Stimulated activated CD8-positive, alpha-beta memory T cell treated with anti-CD3 and anti-CD28 coated beads, Interleukin-15, amount 100 ng/mL, for 24 hours (primary cell): Measurements from ENCODE around the gene TMEM185A.
"Not testable (repeated sequence)": the region's sequence is repeated elsewhere in the genome, so short reads cannot be mapped to it uniquely, and the experiment has no call there.

Experiments
- DNase-seq: peaks from one replicate; pipeline ENCODE4 v3.0.0-alpha.2; 2020; ENCODE audit warnings: low read depth

TMEM185A gene

DNA sequence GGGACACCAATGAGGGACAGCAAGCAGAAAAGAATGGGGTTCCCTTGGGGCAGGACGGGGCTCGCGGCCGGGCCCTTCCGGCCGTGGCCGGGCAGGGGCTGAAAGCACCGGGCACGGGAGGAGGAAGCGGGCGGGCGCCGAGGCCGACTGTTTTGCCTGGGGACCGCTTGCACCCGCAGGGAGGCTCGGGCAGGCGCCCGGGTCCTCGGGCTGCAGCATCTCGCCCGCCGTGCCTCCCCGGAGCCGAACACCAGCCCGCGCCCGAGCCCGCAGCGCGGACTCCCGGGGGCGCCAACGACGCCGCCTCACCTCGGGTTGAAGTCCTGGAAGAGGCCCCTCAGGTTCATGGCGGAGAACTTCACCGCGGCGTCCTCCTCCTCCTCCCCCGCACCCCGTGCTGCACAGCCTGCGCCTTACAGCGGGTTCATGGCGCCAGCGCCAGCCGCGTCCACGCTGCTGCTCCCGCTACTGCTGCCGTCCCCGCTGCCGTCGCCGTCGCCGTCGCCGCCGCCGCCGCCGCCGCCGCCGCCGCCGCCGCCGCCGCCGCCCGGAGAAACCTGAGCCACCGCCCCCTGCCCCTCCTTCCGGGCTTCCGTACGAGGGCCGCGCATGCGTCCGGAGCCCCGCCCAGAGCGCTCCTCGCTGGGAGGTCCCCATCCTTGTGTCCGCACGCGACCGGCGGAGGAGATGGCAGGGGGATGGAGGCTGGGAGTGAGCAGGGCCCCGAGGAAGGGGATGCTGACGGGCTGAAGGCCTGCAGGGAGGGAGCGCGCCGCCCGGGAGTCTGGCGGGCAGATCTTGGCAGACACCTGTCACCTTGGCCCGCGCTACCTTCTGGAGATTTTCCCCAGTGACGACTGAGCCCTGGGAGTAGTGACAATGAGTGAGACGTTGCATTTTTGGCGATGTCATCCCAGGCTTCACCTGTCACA lies at the start of gene TMEM185A:
Gene TMEM185A, minus strand, starts transcription at position 559 of the 932 bp plus-strand sequence. Its CDS starts 212 bp downstream, at position 347.
- peak; percentile 41 for DNase-seq

DNA sequence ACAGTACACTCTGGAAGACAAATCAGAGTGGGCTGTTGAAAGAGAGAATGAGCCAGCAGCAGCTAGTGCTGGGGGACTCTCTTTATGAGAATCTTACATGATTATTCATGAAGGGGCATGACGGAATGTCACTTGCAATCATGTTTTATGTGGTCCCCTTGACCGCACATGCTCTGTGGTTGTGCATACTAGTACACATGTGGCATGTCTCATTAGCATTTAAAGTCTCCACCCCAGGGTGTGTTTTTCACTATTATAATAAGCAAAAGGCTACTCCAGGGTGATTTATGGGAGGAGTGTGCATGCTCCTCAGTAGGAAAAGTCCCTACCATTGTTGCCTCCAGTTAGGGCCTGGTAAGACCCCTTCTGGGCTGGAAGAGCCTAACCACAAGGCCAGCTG lies 49.6 kb upstream of the TMEM185A start:
- DNase-seq: no peak

DNA sequence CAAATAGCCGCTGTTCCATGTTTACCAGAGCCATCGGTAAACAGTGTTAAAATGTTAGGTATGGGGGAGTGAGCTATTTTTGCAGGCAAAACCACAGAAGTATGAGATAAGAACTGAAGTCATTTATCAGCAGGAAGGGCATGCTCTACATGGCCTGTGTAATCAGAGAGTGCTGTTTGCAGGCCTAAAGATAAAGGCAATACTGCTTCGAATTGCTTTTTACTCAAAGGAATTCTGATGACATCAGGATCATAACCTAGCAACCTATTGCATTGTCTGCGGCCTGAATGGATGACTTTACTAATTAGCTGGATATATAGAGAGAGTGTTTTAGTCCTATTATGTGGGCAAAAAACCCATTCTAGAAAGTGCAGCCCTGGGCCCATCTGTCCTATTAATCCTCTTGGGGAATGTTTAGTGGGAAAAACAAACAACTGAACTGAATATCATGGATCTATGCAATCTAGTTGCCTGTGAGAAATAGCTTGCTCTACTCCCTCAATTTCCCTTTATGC lies 47.6 kb upstream of the TMEM185A start:
- DNase-seq: not testable (repeated sequence)

DNA sequence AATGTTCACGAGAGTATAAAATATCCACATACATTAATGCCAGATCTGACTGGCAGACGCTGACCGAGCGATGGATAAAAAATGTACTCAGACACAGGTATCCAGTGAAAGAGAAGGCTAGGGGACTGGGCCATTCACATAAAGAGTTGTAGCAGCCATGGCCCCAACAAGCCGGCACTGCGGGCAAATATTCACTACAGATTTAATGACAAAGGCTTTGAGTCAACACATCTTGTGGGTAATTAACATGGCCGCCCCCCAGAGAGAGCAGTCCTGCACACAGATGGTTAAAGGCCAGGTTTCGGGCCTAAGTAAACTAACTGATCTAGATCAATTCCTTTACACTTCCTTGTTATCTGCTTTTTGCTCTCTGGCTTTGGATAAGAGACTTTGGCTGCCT lies 44.0 kb upstream of the TMEM185A start:
- DNase-seq: not testable (repeated sequence)

DNA sequence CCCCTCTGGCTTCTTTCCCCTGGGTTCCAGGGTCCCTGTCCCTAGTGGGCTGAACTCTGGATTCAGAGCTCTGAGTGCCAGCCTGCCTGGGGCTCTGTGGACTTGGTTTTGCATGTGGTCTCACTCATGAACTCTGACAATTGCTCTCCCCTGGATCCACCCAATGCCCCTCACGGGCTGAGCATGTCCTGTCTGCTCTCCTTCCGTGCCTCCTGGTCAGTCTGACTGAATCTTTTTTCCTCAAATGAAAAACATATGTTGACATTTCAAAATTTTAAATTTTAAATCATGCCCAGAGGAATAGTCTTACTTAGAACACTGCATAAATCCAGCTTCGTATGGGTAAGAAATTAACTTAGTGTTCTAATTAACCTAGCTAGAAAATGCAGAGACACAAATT lies 43.5 kb upstream of the TMEM185A start:
- not testable (repeated sequence) for DNase-seq

DNA sequence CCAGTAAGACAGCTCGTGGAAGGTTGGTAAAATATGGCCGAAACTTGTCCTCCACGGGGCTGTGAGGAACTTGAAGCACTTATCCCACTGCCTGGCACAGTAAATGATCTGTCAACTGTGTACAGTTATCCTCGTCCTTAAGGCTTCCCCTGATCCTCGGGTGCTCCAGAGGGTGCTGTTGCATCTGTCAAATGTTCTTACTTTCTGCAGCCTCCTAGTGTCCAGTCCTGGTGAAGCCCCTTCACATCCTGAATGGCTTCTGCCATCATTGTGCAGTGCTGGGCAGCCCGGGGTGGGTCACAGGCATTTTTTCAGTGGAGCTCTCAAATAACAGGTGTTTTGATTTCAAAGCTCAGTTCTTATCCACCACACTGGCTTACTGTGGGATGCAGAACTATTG lies 29.0 kb upstream of the TMEM185A start:
- DNase-seq: not testable (repeated sequence)

DNA sequence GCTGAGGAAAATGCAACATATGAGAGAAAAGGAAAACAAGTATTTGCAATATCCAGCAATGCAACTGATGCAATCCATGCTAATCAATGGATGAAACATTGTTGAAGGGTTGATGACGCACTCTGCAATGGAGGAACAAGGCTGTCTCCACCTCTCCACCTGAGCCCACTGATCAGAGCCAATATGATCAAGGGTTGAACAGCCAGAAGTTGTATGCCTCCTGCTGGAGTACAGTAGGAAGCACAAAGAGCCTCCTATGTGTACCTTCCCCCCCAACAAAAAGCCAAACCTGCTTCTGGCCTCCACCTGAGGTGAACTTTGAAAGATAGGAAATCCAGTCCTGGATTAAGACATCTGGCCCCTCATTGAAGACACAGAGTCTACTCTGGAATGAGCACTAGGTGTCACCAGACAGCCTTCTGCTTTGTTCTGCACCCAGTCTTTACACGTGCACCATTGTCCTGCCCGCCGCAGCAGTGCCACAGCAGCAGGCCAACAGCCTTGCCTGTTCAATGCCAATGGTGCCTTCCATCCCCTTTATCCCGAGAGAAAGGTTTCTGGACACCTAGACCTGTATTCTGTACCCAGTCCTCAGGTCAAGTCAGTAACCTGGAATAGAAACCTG lies 24.8 kb upstream of the TMEM185A start:
- not testable (repeated sequence) for DNase-seq

DNA sequence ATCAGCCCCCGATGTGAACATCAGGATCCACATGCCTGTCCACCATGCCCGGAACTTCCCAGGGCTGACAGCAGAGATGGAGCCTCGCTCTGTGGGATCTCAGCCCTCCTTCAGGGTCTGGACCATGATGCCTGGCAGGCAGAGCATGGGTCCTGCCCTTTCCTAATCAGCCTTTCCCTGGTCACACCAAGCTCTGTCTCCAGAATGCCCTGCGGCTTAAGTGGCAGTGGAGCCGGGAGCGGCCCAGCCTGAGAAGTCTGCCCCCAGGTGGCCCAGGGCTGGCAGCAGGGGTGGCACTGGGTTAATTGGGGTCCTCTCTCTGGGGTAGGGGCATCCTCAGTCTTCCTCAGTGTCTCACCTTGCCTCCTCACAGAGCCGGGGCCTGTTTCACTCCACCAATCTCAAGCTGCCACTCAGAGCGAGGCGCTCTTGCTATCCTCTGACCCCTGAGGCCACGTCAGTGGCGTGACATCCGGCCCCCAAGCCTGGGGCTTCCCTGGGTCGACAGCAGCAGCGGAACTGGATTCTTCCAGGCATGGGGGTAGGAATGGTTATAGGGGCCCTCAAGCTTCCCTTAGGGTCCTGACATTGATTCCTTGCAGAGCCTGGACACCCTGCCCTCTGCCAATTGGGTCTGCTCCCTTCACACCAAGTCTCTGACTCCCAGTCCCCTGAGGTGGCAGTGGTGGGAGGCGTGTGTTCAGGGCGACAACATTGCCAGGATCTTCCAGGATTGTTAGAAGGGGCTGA lies 20.8 kb upstream of the TMEM185A start:
- no peak for DNase-seq

DNA sequence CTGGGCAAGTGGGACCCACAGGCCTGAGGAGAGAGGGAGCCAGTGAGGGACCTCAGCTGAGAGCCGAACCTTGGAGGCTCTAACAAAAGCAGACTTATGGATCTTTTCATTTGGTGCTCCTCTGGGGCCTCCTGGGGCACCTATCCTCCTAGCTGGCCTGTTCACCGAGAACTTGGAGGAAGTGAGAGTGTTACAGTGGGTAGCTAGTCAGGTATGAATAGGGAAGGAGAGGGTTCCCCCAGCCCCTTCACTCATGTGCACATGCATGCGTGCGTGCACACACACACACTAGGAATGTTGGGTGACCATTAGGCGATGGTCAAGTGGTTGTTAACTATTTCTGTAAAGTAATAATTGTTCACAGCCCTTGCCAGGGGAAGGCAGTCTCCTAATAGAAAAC lies 18.6 kb upstream of the TMEM185A start:
- no peak for DNase-seq

DNA sequence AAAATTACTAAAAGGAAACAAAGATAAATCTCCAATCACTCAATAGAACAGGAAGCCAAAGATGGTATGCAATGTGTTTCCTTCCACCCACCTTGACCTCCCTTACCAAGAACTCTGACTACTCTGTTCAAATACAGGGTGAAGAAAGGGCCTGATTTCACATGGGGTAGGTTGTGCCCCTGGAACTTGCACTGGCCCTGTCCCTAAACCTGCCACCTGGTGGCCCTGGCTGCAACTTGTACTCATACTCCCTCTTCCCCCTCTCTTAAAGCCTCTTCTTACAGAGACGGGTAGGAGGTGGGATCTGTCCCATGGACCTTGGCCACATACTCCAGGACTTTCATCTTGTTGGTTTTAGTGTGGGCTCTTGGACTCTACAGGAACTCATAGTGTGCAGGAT lies 17.3 kb upstream of the TMEM185A start:
- no peak for DNase-seq

DNA sequence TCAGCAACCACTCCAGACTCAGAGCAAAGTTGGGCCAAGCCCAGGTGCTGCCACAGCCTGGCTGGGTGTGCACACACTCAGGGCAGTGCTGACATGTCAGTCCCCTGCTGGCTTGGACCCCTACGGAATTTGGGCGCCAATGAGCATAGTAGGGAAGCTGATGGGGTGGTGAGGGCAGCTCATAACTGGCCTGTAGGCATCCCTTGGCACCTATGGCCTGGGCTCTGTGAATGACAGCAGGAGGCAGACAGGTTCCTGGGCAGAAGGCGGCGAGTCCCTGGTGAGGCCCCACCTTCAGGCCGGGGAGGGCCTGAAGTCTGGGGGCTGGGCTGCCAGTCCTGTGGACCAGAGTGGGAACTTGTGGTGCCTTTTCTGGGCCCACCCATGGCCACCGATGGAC lies 15.9 kb upstream of the TMEM185A start:
- no peak for DNase-seq

DNA sequence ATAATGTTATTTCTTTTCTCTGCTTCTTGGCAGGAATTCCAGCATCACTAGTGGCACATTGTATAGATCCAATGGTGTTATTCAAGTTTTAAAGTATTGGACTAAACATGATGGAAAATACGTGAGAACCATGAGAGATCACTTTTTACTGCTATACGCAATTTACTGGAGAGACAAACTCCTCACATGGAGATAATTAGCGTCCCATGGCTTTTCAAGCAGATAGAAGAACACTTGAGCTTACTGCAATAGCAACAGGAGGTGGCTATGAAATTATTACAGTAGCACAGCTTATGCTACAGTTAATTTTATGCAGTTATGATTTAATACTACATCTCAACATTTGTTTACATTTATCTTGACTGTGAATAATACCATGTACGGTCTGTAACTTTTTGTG lies 11.9 kb upstream of the TMEM185A start:
- DNase-seq: no peak

DNA sequence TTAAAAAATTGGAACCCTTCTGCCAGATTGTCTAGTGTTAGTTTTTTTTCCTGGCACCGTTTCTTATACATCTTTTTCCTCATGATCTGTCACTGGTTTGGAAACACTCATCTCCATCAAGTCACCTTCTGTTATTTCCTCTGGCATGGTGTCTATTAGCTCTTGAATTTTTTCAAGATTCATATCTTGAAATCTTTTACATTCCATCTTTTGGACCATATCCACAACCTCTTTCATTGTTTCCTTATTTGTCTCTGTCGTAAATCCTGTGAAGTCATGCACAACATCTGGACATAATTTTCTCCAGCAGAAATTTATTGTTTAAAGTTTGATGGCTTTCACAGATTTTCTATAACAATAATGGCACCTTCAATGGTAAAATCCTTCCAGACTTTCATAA lies 10.2 kb upstream of the TMEM185A start:
- DNase-seq: no peak

DNA sequence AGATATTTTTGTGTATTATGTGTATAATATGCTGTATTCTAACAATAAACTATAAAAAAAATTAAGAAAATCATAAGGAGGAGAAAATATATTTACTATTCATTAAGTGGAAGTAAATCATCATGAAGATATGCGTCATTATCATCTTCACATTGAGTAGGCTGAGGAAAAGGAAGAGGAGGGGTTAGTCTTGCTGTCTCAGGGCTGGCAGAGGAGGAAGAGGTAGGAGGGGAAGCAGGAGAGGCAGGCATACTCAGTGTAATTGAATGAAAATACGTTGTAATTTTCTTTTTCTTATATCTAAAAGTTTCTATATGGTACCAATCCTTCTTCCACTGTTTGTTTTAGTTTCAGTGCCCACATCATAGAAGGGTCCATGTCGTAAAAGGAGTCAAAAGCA lies 9.8 kb upstream of the TMEM185A start:
- DNase-seq: no peak

DNA sequence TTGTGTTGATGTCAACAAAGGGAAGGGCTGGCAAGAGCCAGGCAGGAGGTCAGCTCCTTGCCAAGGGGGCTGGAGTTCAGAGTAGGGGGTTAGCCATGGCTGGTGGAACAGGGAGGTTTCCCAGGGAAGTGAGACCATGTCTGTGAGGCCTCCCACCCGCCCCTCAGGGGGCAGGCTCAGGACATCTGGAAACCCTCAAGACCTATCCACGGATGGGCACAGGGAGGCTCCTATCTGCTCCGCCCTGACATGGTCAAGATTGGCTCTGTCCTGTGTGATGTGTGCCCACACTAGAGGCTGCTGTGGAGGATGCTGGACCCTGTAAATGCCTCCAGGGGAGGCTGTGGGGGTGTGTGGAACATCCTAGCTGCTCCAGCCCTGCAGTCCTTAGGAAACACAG lies 8.0 kb upstream of the TMEM185A start:
- no peak for DNase-seq

DNA sequence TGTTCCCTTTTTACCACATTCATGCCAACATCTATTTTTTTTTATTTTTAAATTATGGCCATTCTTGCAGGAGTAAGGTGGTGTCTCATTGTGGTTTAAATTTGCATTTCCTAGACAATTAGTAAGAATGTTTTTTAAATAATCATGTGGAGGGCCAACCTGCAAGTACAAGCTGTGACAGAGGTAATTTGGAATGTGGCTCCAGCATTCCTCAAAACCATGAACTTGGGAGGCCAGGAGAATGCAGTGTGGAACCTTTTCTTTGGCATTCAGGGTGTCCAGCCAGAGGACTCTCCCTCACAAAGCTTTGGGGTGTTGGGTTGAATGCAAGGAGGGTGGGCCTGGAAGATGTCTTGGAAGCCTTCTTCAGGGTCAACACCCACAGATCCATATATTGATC lies 7.3 kb upstream of the TMEM185A start:
- no peak for DNase-seq

DNA sequence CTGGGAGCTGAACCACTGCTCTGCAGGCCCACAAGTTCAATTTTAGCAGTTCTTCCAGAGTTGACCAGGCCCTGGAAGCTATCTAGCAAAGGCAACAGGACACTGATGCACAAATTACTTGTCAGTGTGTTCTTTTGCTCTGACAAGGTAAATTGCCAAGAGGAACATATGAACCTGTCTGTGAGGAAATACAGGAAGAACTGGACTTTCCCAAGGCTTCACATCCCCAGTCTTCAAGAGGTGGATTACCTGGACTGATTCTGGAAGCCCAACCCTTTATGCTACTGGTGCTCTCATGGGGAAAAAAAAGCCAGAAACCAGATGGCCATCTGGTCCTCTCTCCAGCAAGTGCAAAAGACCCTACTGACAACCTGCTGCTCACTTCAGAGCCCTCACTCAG lies 1.9 kb upstream of the TMEM185A start:
- DNase-seq: no peak

DNA sequence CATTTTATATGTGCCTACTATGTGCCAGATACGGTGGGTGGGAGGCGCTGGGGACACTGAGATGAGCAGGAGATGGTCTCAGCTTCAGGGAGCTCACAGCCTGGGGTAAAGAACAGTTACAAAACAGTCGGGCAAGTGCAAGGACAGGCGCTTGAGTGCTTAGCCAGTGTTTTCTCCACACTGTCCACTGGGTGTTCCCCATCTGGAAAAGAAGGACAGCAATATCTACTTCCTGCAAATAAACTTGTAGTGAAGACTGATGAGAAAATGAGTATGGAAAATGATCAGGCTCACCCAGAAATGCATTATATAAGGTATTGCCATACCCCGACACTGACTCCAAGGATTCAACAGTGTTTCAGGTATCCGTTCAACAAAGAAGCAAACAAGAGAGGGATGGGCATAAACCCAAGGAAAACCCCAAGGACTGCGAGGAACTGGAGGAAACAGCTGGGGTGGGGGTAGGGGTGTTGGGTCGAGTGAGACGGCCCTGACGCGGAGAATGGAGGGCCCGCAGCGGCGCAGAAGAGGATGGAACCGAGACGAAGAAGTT lies 835 bp downstream of the TMEM185A start:
- DNase-seq: no peak

DNA sequence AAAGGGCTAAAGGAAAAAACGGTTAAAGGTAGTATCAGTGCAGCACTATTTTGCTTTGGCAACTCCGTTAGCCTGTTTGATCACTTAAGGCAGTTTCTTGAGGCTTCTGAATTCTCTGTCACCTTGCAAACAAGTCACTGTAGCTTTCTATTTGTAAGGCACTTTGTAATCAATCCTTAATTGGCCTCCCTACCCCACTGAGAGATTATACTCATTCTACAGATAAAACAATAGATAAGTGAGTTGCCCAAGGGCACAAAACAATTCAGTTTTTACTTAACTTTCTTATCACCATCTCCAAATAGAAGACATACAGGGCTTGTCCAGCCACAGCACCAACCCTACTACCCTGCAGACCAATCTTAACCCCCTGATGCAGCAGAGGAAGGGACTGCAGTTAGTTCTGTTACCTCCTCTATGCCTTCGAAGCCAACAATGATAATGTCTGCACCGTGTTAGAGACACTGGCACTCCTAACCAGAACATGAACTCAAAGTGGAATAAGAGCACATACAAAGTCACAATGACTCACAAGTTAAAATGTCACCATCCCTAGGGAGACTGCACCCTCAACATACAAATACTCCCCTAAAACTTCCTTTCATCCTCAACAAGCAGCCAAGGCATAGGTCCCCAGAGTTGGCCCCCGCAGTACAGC lies 1.7 kb downstream of the TMEM185A start:
- no peak for DNase-seq

DNA sequence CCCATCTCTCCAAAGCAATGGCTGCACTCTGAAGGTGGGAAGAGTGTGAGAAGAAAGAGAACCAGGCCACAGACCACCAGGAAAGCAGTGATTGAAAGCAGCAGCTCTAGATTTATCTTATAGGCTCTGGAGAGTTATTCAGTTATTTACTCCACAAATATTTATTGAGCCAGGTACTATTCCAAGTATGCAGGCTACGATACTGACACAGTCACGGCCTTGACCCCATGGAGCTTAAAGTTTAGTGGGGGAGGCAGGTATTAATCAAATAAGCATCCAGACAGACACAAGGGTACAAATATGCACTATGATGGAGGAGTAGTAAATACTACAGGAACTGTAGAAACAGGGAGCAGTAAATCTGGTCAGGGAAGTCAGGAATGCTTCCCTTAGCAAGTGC lies 2.8 kb downstream of the TMEM185A start:
- DNase-seq: no peak

DNA sequence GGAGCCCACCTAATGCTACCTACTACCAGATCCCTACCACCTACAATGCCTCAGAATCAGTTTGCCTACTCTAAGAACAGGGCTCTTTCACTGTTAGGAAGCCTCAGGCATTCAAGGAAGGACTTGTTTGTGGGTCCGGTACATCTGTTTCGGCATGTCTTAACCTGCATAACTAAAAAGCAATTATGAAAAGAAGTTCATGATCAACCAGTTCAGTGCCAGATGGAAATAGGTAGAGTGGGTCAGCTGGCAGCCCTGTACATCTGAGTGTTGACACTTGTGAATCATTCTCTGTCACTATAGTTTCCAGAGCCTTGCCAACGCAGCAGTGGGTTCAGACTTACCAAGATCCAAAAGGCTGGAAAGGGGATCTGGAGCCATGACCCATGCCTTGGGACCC lies 3.3 kb downstream of the TMEM185A start:
- no peak for DNase-seq

DNA sequence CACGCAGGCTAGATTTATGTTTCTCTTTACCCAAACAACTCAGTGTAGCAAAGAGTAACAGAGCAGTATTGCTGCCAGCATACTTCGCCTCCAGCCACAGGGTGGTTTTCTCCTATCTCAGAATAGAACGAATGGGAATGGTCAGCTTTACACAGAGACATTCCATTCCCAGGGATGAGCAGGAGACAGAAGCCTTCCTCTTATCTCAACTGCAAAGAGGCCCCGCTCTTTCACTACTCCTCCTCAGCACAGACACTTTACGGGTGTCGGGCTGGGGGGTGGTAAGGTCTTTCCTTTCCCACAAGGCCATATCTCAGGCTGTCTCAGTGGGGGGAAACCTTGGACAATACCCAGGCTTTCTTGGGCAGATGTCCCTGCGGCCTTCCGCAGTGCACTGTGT lies 4.8 kb downstream of the TMEM185A start:
- DNase-seq: not testable (repeated sequence)
